BJ (cell line): ENCODE results near the gene MRPS9. TPM values are rescaled to one million over a fixed set of nuclear protein-coding genes. Genes with fewer than 3 reads are reported as not detected.
A peak's percentile ranks its signal among the peaks of the same experiment; 100 is the strongest.

ENCODE experiments used
- CTCF ChIA-PET: fragments of 350-600 bp; formaldehyde crosslinking; extraction: SDS; loops from one replicate; lab custom pipeline; 2021; ENCODE audit warnings: antibody characterized with exemption, inconsistent platforms; lab: Yijun Ruan, JAX
- POLR2A ChIA-PET: fragments of 300-600 bp; sonication (Branson Sonifier 250); formaldehyde crosslinking; extraction: SDS; loops from one replicate; lab custom pipeline; 2021; ENCODE audit warnings: antibody characterized with exemption; lab: Charles Lee
- DNase-seq: peaks from one replicate; pipeline ENCODE4 v3.0.0-alpha.2; 2011; ENCODE audit warnings: low read depth
- H3K27me3 ChIP-seq: 2 replicates; pipeline ENCODE4 v1.6.0; 2011; ENCODE audit warnings: low read length; ENCODE audit not compliant: control insufficient read depth, insufficient read depth
- H3K36me3 ChIP-seq: 2 replicates; pipeline ENCODE4 v1.5.1; 2011; ENCODE audit warnings: low read length; ENCODE audit not compliant: control insufficient read depth, insufficient read depth
- H3K4me3 ChIP-seq: 2 replicates; pipeline ENCODE4 v1.5.1; 2011; ENCODE audit warnings: low read depth, mild to moderate bottlenecking, control low read depth, low read length
- polyA plus RNA-seq: library from polyadenylated mRNA; depleted of rRNA; stranded (reverse); fragments of >200 nt; gene quantifications from 2 replicates; pipeline ENCODE4 v1.2.3, GENCODE V29; 2011
- TF ChIP-seq, protein P1 (sequence below): IDR thresholded peaks from 2 replicates; pipeline ENCODE4 v1.5.1; 2011; ENCODE audit warnings: low read depth, mild to moderate bottlenecking, control low read depth, inconsistent platforms, low read length, moderate library complexity; ENCODE audit not compliant: insufficient read depth

The MRPS9 gene
- polyA plus RNA-seq, 1 experiment: 19.3 TPM

DNA sequence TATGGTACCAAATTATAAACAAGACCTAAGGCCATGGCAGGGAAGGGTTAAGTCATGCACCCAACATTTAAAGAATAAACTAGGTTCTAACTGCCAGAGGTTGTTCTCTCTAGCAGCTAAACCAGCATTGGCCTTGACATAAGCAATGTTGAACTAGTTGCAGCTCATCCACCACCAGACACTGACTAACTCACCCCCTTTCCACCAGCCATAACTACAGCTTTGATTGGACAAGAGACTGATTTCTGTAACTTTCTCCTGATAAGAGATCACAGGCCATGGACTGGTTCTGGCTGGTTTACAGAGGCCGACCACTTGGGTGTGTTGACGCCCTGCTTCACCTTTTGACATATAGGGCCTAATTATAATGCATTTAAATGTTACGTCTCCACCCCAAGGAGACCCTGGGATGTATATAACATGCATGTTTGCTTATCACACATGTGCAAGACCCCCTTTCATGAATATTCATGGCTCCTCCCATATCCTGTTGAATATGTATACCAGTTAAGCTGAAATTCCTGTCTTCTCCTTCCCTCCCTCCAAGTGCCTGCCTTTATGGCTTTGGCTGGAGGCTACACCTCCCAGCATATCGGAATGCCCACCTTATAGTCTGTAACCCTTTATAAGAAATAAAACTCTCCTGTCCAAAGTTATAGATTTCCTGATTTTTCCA is 75.9 kb downstream of the MRPS9 start:
- TF ChIP-seq, protein P1, sequence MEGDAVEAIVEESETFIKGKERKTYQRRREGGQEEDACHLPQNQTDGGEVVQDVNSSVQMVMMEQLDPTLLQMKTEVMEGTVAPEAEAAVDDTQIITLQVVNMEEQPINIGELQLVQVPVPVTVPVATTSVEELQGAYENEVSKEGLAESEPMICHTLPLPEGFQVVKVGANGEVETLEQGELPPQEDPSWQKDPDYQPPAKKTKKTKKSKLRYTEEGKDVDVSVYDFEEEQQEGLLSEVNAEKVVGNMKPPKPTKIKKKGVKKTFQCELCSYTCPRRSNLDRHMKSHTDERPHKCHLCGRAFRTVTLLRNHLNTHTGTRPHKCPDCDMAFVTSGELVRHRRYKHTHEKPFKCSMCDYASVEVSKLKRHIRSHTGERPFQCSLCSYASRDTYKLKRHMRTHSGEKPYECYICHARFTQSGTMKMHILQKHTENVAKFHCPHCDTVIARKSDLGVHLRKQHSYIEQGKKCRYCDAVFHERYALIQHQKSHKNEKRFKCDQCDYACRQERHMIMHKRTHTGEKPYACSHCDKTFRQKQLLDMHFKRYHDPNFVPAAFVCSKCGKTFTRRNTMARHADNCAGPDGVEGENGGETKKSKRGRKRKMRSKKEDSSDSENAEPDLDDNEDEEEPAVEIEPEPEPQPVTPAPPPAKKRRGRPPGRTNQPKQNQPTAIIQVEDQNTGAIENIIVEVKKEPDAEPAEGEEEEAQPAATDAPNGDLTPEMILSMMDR: no peak
- no peaks in the 10 kb centered on the region for H3K36me3 ChIP-seq
- DNase-seq: no peak
- no peak overlapping the region for H3K4me3 ChIP-seq
- no peaks in the 10 kb centered on the region for H3K27me3 ChIP-seq
- ChIA-PET CTCF (interaction anchor here (1.0 to 9.9 kb wide), 16 partner anchors 10 to 425 kb away, joined by 3 to 226 read pairs (median 9); partner anchors contain the start of gene GPR45), POLR2A (no interaction called here)

DNA sequence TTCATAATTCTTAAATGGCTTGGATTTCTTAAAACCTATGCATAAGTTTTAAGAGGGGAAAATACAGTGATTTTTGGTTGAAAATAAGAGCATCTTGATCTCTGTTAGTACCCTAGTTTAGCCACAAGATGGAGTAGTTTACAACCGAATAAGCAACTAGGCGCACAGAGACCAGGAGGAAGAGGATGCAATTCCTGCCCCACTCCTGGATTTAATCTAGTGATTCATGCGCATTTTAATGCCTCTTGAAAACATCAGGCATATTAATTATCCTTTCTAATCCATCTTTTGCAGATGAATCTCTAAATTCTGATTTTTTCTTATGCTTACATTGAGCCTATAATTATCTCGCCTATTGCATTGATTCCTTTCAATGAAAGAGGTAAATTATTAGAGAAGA is 76.7 kb downstream of the MRPS9 start:
- TF ChIP-seq, protein P1: peak; percentile 65
- CTCF ChIA-PET: interaction anchor here (0.7 to 9.9 kb wide), 23 partner anchors 11 to 425 kb away, joined by 3 to 226 read pairs (median 6); partner anchors contain the start of genes C2orf49 and GPR45
- POLR2A ChIA-PET: no interaction called here
- Histone ChIP-seq H3K4me3 (no peak overlapping the region), H3K27me3 (peaks cover under 1% of the 10 kb centered on the region; the same call in 1 of the 2 replicates), H3K36me3 (no peaks in the 10 kb centered on the region)
- DNase-seq: no peak

DNA sequence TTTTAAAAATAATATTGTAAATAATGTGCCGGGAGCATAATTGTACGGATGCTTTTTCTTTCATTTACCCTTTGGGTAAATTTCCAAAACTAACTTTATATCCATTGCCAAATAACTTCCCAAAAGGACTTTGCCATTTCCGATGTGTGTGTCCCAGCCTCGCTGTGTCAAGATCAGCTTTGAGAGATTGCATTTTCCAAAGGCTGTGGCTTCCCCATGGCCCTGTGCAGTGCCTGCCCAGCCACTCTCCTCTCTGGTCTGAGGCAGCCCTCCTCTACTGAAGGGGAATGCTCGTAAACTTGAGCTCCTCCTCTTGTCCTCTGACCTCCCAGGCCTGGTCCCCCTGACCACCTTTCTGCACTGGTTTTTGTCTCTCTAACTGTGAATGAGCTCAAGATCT is 78.5 kb downstream of the MRPS9 start:
- peaks cover 2% of the 10 kb centered on the region; the same call in 1 of the 2 replicates for H3K27me3 ChIP-seq
- no peak for DNase-seq
- CTCF ChIA-PET: interaction anchor here (1.0 to 9.9 kb wide), 7 partner anchors 9 to 212 kb away, joined by 4 to 226 read pairs (median 22); no protein-coding TSS in a partner anchor
- no peak overlapping the region for H3K4me3 ChIP-seq
- no peaks in the 10 kb centered on the region for H3K36me3 ChIP-seq
- TF ChIP-seq, protein P1: no peak
- POLR2A ChIA-PET: no interaction called here

DNA sequence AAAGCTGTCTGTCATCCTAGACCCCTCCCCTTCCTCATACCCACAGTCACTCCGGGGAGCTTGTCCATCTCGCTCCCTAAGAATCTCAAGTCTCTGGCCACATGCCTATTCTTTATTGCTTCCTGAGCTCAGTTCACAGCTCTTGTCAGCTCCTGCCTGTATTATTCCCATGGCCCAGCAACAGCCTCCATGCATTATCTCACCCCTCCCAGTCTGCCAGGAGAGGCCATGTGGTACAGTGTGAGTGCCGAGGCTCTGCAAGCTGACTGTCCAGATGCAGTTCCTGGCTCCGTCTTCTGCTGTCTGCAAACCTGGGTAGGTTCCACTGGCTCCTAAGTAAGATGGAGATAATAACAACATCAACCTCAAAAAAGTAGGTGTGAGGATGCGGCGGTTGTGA is 79.7 kb downstream of the MRPS9 start:
- CTCF ChIA-PET: interaction anchor here (0.9 to 9.9 kb wide), 3 partner anchors 10 to 177 kb away, joined by 3 to 226 read pairs (median 5); no protein-coding TSS in a partner anchor
- no peak for DNase-seq
- TF ChIP-seq, protein P1: no peak
- POLR2A ChIA-PET: no interaction called here
- Histone ChIP-seq H3K27me3 (peaks cover 2% of the 10 kb centered on the region; the same call in 1 of the 2 replicates), H3K4me3 (no peak overlapping the region), H3K36me3 (no peaks in the 10 kb centered on the region)

DNA sequence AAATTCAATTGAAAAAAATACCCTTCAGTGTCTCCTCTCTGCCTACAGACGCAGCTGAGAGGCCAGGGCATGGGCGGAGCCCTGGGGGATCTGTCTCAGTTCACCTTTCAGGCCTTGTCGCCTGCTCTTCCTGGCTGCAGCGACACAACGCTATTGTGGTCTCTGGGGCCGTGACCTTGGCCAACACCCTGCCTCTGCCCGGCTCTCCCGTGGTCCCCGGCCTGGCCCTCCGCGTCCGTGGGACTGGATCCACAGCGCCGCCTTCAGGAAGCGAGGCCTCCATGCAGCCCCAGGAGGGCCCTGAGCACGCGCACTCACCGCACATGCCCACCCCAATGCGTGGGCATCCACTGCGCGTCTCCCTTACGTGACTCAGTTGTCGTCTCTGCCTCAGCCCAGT is 81.1 kb downstream of the MRPS9 start:
- peaks cover 5% of the 10 kb centered on the region for H3K27me3 ChIP-seq
- ChIA-PET POLR2A (no interaction called here), CTCF (no interaction called here)
- DNase-seq: no peak
- no peak overlapping the region for H3K4me3 ChIP-seq
- TF ChIP-seq, protein P1: peak; percentile 35; the same call in 1 of the 2 replicates
- H3K36me3 ChIP-seq: no peaks in the 10 kb centered on the region
